PC-9 (cell line): ENCODE results near the gene CD36.

Experiments
- EZH2 ChIP-seq: fragments of 200-600 bp; sonication (generic); IDR thresholded peaks from 2 replicates; pipeline ENCODE4 v1.8.0; 2017; ENCODE audit warnings: antibody characterized with exemption, low read depth
- TF ChIP-seq, protein P1 (sequence below): fragments of 200-600 bp; sonication (generic); conservative IDR thresholded peaks from 2 replicates; pipeline ENCODE4 v1.6.1; 2017; ENCODE audit warnings: mixed run types, antibody characterized with exemption, mild to moderate bottlenecking, moderate library complexity

GRCh38 chr7:80624763-80625162 lies 13.7 kb upstream of the CD36 start:
- TF ChIP-seq, protein P1, sequence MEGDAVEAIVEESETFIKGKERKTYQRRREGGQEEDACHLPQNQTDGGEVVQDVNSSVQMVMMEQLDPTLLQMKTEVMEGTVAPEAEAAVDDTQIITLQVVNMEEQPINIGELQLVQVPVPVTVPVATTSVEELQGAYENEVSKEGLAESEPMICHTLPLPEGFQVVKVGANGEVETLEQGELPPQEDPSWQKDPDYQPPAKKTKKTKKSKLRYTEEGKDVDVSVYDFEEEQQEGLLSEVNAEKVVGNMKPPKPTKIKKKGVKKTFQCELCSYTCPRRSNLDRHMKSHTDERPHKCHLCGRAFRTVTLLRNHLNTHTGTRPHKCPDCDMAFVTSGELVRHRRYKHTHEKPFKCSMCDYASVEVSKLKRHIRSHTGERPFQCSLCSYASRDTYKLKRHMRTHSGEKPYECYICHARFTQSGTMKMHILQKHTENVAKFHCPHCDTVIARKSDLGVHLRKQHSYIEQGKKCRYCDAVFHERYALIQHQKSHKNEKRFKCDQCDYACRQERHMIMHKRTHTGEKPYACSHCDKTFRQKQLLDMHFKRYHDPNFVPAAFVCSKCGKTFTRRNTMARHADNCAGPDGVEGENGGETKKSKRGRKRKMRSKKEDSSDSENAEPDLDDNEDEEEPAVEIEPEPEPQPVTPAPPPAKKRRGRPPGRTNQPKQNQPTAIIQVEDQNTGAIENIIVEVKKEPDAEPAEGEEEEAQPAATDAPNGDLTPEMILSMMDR: no peak
- no peak for TF ChIP-seq EZH2
